ENCODE results near the gene TTC13.
"Not testable (repeated sequence)": the region's sequence is repeated elsewhere in the genome, so short reads cannot be mapped to it uniquely, and the experiment has no call there.

The TTC13 gene

GRCh38 chr1:230986976-230987375, 8.3 kb upstream of the TTC13 start:
- DNase-seq: no peak

- DNase-seq: no peak
Observed at GRCh38 chr1:230985711-230986110, 7.0 kb upstream of the TTC13 start.

- not testable (repeated sequence) for DNase-seq
Observed at GRCh38 chr1:230984622-230985515, 6.2 kb upstream of the TTC13 start.

GRCh38 chr1:230983811-230984210, 5.2 kb upstream of the TTC13 start:
- no peak for DNase-seq

GRCh38 chr1:230982696-230983095, 4.0 kb upstream of the TTC13 start:
- no peak for DNase-seq

GRCh38 chr1:230979952-230980351, 1.3 kb upstream of the TTC13 start:
- no peak for DNase-seq

GRCh38 chr1:230979389-230979716, 692 bp upstream of the TTC13 start:
- DNase-seq: no peak

- DNase-seq: no peak
Observed at GRCh38 chr1:230977761-230978490, 735 bp downstream of the TTC13 start.

- no peak for DNase-seq
Observed at GRCh38 chr1:230976825-230977747, 1.6 kb downstream of the TTC13 start.

- no peak for DNase-seq
Observed at GRCh38 chr1:230976360-230976759, 2.3 kb downstream of the TTC13 start.

- DNase-seq: no peak
Observed at GRCh38 chr1:230975636-230976035, 3.0 kb downstream of the TTC13 start.

- no peak for DNase-seq
Observed at GRCh38 chr1:230972855-230973271, 5.8 kb downstream of the TTC13 start.

GRCh38 chr1:230971771-230972170, 6.9 kb downstream of the TTC13 start:
- no peak for DNase-seq

- no peak for DNase-seq
Observed at GRCh38 chr1:230970432-230970831, 8.2 kb downstream of the TTC13 start.

- DNase-seq: no peak
Observed at GRCh38 chr1:230966358-230966873, 12.2 kb downstream of the TTC13 start.

- no peak for DNase-seq
Observed at GRCh38 chr1:230965535-230965934, 13.1 kb downstream of the TTC13 start.

GRCh38 chr1:230964896-230965295, 13.8 kb downstream of the TTC13 start:
- no peak for DNase-seq

GRCh38 chr1:230958370-230958769, 20.3 kb downstream of the TTC13 start:
- no peak for DNase-seq

- DNase-seq: no peak
Observed at GRCh38 chr1:230957580-230957989, 21.1 kb downstream of the TTC13 start.

GRCh38 chr1:230950404-230950803, 28.3 kb downstream of the TTC13 start:
- no peak for DNase-seq

- DNase-seq: no peak
Observed at GRCh38 chr1:230948903-230949302, 29.8 kb downstream of the TTC13 start.

- no peak for DNase-seq
Observed at GRCh38 chr1:230948301-230948700, 30.4 kb downstream of the TTC13 start.

GRCh38 chr1:230943048-230943593, 35.5 kb downstream of the TTC13 start:
- DNase-seq: no peak
